Thyroid gland (tissue), 4 donors: Measurements from ENCODE around the gene FBXO2. TPM values are rescaled to one million over a fixed set of nuclear protein-coding genes. Genes with fewer than 3 reads are reported as not detected.

Experiments used
- DNase-seq, 2 donors: peaks; one replicate each; pipeline ENCODE4 v3.0.0-alpha.2; 2019
- H3K27ac ChIP-seq, 3 donors: fragments of 200-600 bp; sonication (generic); 1 replicate in 2 of 3; 2 replicates in 1 of 3; pipeline ENCODE4 v1.5.1; 2016 to 2019; ENCODE audit warnings: mild to moderate bottlenecking in 1 of 3, moderate library complexity in 1 of 3
- H3K27me3 ChIP-seq: fragments of 200-600 bp; sonication (generic); one replicate; pipeline ENCODE4 v1.5.1; 2019
- H3K36me3 ChIP-seq, 2 donors: fragments of 200-600 bp; sonication (generic); one replicate each; pipeline ENCODE4 v1.5.1; 2016 to 2019
- H3K4me1 ChIP-seq, 2 donors: fragments of 200-600 bp; sonication (generic); one replicate each; pipeline ENCODE4 v1.5.1; 2017 to 2019
- H3K4me3 ChIP-seq, 3 donors: fragments of 200-600 bp; sonication (generic); replicated peaks in 1 of 3; 1 replicate in 2 of 3; 2 replicates in 1 of 3; pipeline ENCODE4 v1.5.1; 2016; ENCODE audit warnings: mild to moderate bottlenecking in 1 of 3
- H3K9me3 ChIP-seq: fragments of 200-600 bp; sonication (generic); one replicate; pipeline ENCODE4 v1.5.1; 2017
- POLR2A ChIP-seq, 2 donors: fragments of 450-650 bp; IDR thresholded peaks; one replicate each; pipeline ENCODE4 v1.6.1; 2017; ENCODE audit warnings: antibody characterized with exemption in 2 of 2, mild to moderate bottlenecking in 2 of 2, moderate library complexity in 1 of 2
- WGBS, 2 donors: methylation state at CpG; one replicate each; pipeline ENCODE4 v1.1.5; 2017; 5-methylcytosine and 5-hydroxymethylcytosine counted together
- intact Hi-C: fragments of 100-400 bp; cut with DNase I; formaldehyde crosslinking; loops from one replicate; pipeline ENCODE4 v1.15.1; 2023
- total RNA-seq, 4 donors: library from RNA; depleted of rRNA; stranded (reverse); fragments of >200 nt; gene quantifications; one replicate each; pipeline ENCODE4 v1.2.3, GENCODE V29; 2016
- TF ChIP-seq, protein P1 (sequence below), 6 experiments: fragments of 200-600 bp in 3 of 6; fragments of 450-650 bp in 3 of 6; sonication (generic) in 3 of 6; IDR thresholded peaks; one replicate each; pipeline ENCODE4 v1.5.1; 2016 to 2019; ENCODE audit warnings: antibody characterized with exemption in 6 of 6, mild to moderate bottlenecking in 2 of 6, inconsistent platforms in 1 of 6, moderate library complexity in 1 of 6

Gene FBXO2
- total RNA-seq, 4 donors from 2014 or later: 4.3 to 9.9 (median 6.7) TPM

- WGBS, 2 donors: 62 to 69% methylated on average over 5 of the region's 5 CpGs
- Histone ChIP-seq H3K36me3 (no peaks in the 10 kb centered on the region), H3K9me3 (no peaks in the 10 kb centered on the region), H3K27ac (no peak overlapping the region), H3K4me3 (no peak overlapping the region), H3K27me3 (no peaks in the 10 kb centered on the region), H3K4me1 (no peaks in the 10 kb centered on the region)
- no peak for TF ChIP-seq POLR2A (IDR thresholded peaks at IDR 0.05)
- TF ChIP-seq, protein P1, sequence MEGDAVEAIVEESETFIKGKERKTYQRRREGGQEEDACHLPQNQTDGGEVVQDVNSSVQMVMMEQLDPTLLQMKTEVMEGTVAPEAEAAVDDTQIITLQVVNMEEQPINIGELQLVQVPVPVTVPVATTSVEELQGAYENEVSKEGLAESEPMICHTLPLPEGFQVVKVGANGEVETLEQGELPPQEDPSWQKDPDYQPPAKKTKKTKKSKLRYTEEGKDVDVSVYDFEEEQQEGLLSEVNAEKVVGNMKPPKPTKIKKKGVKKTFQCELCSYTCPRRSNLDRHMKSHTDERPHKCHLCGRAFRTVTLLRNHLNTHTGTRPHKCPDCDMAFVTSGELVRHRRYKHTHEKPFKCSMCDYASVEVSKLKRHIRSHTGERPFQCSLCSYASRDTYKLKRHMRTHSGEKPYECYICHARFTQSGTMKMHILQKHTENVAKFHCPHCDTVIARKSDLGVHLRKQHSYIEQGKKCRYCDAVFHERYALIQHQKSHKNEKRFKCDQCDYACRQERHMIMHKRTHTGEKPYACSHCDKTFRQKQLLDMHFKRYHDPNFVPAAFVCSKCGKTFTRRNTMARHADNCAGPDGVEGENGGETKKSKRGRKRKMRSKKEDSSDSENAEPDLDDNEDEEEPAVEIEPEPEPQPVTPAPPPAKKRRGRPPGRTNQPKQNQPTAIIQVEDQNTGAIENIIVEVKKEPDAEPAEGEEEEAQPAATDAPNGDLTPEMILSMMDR (IDR thresholded peaks at IDR 0.05): no peak
- no peak for DNase-seq
- intact Hi-C loops: loop anchor here (5.0 to 10.0 kb wide), 2 partner anchors 397 to 605 kb away; no protein-coding TSS in a partner anchor
Measured at GRCh38 chr1:11641776-11642305, 12.4 kb downstream of the FBXO2 start.

GRCh38 chr1:11640944-11641343 lies 13.3 kb downstream of the FBXO2 start:
- intact Hi-C loops: loop anchor here (5.0 to 10.0 kb wide), 2 partner anchors 396 to 604 kb away; no protein-coding TSS in a partner anchor
- H3K36me3 ChIP-seq: no peaks in the 10 kb centered on the region
- H3K27ac ChIP-seq: no peak overlapping the region
- no peaks in the 10 kb centered on the region for H3K4me1 ChIP-seq
- no peaks in the 10 kb centered on the region for H3K9me3 ChIP-seq
- H3K4me3 ChIP-seq: no peak overlapping the region
- TF ChIP-seq POLR2A (IDR thresholded peaks at IDR 0.05): no peak
- TF ChIP-seq, protein P1 (IDR thresholded peaks at IDR 0.05): no peak
- no peak for DNase-seq
- 65 to 70% methylated on average over 6 of the region's 6 CpGs for WGBS, 2 donors
- H3K27me3 ChIP-seq: no peaks in the 10 kb centered on the region

DNA sequence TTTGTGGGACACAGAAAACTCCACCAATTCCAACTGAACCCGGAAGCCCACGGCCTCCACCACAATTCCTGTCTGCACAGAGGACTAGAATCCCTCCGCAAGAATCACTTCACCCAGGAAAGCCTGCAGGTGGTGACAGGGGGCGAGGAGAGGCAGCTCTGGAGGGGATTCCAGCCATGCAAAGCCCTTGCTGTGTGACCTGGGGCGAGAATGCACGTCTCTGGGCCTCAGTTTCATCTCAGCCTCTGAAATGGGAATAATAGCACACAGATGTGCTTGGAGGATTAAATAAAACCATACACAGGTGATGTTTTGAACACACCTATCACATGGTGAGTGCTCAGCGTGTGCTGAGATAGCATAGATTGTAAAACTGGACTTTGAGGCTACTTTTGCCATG lies 14.1 kb downstream of the FBXO2 start:
- Histone ChIP-seq H3K36me3 (no peaks in the 10 kb centered on the region), H3K4me3 (no peak overlapping the region), H3K27ac (no peak overlapping the region), H3K4me1 (no peaks in the 10 kb centered on the region), H3K9me3 (no peaks in the 10 kb centered on the region), H3K27me3 (no peaks in the 10 kb centered on the region)
- no peak for TF ChIP-seq POLR2A (IDR thresholded peaks at IDR 0.05)
- TF ChIP-seq, protein P1 (IDR thresholded peaks at IDR 0.05): no peak
- 64 to 66% methylated on average over 7 of the region's 7 CpGs for WGBS, 2 donors
- DNase-seq: no peak
- intact Hi-C loops: loop anchor here (5.0 to 10.0 kb wide), 2 partner anchors 395 to 603 kb away; no protein-coding TSS in a partner anchor

DNA sequence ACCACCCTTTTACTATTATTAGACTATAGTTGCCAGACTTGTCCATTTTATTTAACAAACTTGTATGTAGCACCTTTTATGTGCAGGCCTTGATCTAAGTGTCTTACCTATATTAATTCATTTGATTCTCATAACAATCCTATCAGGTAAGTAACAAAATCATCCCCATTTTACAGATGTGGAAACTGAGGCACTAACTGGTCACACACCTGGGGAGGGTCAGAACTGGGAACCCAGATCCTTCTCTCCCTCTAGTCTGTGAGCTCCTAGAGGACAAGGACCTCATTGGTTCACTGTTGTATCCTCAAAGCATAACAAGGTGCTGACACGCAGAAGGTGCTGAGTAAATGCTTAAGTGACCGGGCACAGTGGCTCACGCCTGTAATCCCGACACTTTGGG lies 14.9 kb downstream of the FBXO2 start:
- TF ChIP-seq, protein P1 (IDR thresholded peaks at IDR 0.05): no peak
- TF ChIP-seq POLR2A (IDR thresholded peaks at IDR 0.05): no peak

DNA sequence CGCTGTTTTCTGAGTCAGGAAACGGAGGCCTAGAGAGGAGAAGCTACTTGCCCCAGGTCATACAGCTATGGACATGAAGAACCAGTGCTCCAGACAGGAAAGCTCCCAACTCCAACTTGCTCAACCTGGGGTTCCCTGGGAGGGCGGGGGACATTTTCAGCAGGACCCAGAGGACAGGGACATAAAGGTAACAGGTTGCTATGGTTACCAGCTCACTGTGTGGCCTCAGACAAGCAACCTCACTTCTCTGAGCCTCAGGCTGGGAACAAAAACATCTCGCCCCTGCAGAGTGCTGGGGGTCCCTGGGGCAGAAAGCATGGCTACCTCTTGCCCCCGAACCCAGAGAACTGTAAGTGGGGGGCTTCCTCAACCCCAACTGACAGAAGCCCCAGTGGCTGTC lies 16.1 kb downstream of the FBXO2 start:
- 49 to 52% methylated on average over 5 of the region's 5 CpGs for WGBS, 2 donors
- TF ChIP-seq POLR2A (IDR thresholded peaks at IDR 0.05): no peak
- TF ChIP-seq, protein P1 (IDR thresholded peaks at IDR 0.05): no peak
- intact Hi-C loops: loop anchor here (10.0 kb wide), 1 partner anchor 293 kb away; no protein-coding TSS in a partner anchor
- no peaks in the 10 kb centered on the region for H3K4me1 ChIP-seq
- H3K27ac ChIP-seq: no peak overlapping the region
- H3K36me3 ChIP-seq: no peaks in the 10 kb centered on the region
- DNase-seq: no peak
- no peak overlapping the region for H3K4me3 ChIP-seq
- H3K27me3 ChIP-seq: no peaks in the 10 kb centered on the region
- H3K9me3 ChIP-seq: no peaks in the 10 kb centered on the region

More for the DNA sequence above, 14.9 kb downstream of the FBXO2 start:
- Histone ChIP-seq H3K36me3 (no peaks in the 10 kb centered on the region), H3K27me3 (no peaks in the 10 kb centered on the region), H3K9me3 (no peaks in the 10 kb centered on the region), H3K27ac (no peak overlapping the region), H3K4me3 (no peak overlapping the region), H3K4me1 (no peaks in the 10 kb centered on the region)
- intact Hi-C loops: loop anchor here (10.0 kb wide), 1 partner anchor 295 kb away; no protein-coding TSS in a partner anchor
- 83 to 93% methylated on average over 4 of the region's 4 CpGs for WGBS, 2 donors
- no peak for DNase-seq
